Measurements from ENCODE around the gene HNF1A.
"Not testable (repeated sequence)": the region's sequence is repeated elsewhere in the genome, so short reads cannot be mapped to it uniquely, and the experiment has no call there.

HNF1A gene, protein sequence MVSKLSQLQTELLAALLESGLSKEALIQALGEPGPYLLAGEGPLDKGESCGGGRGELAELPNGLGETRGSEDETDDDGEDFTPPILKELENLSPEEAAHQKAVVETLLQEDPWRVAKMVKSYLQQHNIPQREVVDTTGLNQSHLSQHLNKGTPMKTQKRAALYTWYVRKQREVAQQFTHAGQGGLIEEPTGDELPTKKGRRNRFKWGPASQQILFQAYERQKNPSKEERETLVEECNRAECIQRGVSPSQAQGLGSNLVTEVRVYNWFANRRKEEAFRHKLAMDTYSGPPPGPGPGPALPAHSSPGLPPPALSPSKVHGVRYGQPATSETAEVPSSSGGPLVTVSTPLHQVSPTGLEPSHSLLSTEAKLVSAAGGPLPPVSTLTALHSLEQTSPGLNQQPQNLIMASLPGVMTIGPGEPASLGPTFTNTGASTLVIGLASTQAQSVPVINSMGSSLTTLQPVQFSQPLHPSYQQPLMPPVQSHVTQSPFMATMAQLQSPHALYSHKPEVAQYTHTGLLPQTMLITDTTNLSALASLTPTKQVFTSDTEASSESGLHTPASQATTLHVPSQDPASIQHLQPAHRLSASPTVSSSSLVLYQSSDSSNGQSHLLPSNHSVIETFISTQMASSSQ

GRCh38 chr12:120978296-120979219 lies at the start of gene HNF1A:
HNF1A (plus strand) TSS chr12:120978543; CDS start chr12:120978769, 226 bp downstream.
- no peak for DNase-seq (ENCODE audit: low read depth in 2 of 3, low spot score in 1 of 3)

DNA sequence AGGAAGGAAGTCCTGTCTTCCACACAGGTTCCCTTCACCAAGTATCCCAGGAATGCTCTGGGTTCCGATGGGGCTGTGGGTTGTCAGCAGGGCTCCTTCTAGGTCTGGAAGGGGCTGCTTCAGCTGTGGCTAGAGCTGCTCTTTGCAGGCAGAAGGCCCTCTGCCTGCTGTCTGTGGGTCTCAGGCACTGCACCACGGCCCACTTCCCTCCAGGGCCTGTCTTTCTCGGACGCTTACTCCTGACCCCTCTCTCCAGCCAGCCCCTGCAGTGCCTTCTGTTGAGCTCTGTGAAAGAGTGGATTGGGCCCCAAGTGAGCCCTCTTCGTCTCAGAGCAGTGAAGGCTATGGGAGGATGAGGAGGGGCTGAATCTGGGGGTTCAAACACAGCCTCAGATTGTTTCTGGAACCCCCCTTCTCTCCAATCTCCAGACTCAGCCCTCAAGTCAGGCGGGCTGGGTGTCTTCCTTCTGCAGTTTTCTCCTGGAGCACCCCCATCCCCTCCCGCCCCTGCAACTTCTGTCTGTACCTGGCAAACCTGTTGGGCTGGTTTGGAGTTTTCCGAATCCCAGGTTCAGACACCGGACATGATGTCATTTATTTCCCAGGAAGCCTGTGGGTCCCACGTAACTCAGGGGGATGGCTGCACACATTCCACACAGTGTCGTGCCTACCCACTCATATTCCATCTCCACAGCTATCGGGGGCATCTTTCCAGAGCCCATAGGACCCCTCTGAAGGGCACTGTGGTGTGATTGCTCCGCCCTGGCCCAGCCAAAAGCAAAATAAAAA lies 49.3 kb upstream of the HNF1A start:
- no peak for DNase-seq (ENCODE audit: low read depth in 2 of 3, low spot score in 1 of 3)

DNA sequence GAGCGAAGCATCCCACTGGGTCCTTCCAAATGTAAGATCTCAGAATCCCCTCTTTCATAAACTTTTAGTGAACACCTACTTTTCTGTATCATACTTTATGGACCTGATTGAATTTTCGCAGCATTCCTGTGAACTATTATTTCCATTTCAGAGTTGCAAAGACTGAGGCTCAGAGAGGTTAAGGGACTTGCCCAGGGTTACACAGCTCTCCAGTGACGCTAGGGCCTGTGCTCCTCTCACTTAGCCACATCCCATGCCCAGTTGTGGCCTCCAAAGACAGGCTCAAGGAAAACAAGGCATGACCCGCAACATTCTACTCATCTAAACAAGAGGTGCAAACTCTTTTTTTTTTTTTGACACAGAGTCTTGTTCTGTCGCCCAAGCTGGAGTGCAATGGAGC lies 48.3 kb upstream of the HNF1A start:
- no peak for DNase-seq (ENCODE audit: low read depth in 2 of 3, low spot score in 1 of 3)

- DNase-seq (ENCODE audit: low read depth in 2 of 3, low spot score in 1 of 3) = no peak
These were observed 46.3 kb upstream of the HNF1A start for GRCh38 chr12:120932058-120932457.

DNA sequence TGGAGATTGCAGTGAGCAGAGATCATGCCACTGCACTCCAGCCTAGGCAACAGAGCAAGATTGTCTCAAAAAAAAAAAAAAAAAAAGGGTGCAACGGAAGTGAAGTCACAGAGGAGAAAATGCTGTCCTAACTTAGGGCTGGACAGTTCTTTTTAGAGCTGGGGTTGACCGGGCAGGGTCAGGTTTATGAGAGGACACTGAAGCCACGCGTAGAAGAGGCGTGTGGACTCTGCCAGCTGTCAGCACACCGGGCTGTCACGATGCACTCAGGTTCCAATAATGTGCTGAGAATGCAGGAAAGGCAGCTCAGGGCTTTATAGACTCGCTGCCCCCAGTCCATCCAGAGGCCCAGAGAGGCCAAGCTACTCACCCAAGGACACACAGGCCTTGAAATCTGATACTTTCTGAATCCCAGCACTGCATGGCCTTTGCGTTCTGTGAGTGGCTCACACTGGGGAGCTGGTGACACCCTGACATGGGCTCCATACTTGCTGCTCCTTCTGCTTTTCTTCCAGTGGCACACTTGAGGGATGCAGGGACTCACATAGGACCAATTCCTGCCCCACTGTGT lies 45.3 kb upstream of the HNF1A start:
- DNase-seq (ENCODE audit: low read depth in 2 of 3, low spot score in 1 of 3) = no peak

DNA sequence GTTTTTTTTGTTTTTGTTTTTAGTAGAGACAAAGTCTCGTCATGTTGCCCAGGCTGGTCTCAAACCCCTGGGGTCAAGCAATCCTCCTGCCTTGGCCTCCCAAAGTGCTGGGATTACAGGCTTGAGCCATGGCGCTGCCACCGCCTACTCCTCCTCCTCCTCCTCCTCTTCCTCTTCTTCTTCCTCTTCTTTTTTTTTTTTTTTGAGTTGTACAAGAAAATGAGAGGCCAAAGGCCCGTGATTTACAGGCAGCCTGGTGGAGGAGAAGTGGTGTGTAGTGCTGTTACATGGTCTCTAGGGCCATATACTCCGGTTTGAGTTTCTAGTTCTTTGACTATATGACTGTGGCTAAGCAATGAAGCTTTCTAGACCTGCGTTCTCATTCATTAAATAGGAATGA lies 44.6 kb upstream of the HNF1A start:
- no peak for DNase-seq (ENCODE audit: low read depth in 2 of 3, low spot score in 1 of 3)

DNA sequence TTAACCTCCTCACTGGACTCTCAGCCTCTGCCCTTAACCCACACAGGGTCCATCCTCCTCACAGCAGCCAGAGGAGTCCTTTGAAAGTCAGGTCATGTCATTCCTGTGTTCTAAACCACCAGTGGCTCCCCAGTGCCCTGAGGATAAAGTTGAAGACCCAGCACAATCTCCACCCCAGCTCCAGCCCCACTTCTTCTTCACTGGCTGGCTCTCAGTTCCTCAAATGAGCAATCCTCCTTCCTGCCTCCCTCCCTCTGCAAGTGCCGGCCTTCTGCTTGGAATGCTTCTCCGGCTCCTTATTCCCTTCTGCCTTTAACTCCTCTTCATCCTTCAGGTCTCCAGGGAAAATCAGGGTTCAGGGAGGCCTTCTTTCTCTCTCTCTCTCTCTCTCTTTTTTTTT lies 42.1 kb upstream of the HNF1A start:
- no peak for DNase-seq (ENCODE audit: low read depth in 2 of 3, low spot score in 1 of 3)

DNA sequence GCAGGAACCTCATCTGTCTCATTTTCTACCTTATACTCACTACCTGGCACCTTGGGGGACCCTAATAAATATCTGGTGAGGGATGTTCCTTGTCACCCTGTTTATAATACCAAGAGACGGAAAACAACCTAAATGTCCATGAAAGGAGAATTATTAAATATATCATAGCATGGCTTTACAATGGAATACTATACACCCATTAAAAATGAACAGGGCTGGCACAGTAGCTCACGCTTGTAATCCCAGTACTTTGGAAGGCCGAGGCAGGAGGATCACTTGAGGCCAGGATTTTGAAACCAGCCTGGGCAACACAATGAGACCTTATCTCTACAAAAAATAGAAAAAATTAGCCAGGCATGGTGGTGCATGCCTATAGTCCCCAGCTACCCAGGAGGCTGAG lies 39.8 kb upstream of the HNF1A start:
- DNase-seq (ENCODE audit: low read depth in 2 of 3, low spot score in 1 of 3) = no peak

GRCh38 chr12:120939523-120939922 lies 38.8 kb upstream of the HNF1A start:
- DNase-seq (ENCODE audit: low read depth in 2 of 3, low spot score in 1 of 3) = no peak

DNA sequence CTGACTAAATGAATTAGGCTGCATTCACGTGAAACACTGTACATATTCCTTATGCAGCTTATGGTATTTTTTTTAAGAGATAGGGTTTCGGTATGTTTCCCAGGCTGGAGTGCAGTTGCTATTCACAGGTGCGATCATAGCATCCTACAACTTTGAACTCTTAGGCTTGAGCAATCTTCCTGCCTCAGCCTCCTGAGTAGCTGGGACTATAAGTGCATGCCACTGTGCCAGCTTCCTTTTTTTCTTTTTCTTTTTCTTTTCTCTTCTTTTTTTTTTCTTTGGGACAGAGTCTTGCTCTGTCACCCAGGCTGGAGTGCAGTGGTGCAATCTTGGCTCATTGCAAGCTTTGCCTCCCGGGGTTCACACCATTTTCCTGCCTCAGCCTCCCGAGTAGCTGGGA lies 38.3 kb upstream of the HNF1A start:
- DNase-seq (ENCODE audit: low read depth in 2 of 3, low spot score in 1 of 3) = no peak

GRCh38 chr12:120940799-120941198 lies 37.5 kb upstream of the HNF1A start:
- DNase-seq (ENCODE audit: low read depth in 2 of 3, low spot score in 1 of 3) = no peak

DNA sequence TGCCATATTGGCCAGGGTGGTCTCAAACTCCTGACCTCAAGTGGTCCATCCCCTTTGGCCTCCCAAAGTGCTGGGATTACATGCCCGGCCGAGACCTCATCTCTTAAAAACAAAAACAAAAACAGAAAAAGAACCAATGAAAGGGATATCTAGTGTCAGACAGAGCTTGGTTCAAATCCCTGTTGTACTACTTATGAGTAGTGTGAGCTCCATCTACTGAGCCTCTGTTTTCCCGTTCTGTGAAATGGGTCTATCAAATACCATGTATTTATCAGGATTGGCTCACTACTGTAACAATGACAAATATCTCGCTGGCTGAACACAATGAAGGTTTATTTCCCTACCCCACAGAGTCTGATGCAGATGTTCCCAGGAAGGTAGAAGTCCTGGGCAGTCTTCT lies 36.9 kb upstream of the HNF1A start:
- DNase-seq (ENCODE audit: low read depth in 2 of 3, low spot score in 1 of 3) = no peak

DNA sequence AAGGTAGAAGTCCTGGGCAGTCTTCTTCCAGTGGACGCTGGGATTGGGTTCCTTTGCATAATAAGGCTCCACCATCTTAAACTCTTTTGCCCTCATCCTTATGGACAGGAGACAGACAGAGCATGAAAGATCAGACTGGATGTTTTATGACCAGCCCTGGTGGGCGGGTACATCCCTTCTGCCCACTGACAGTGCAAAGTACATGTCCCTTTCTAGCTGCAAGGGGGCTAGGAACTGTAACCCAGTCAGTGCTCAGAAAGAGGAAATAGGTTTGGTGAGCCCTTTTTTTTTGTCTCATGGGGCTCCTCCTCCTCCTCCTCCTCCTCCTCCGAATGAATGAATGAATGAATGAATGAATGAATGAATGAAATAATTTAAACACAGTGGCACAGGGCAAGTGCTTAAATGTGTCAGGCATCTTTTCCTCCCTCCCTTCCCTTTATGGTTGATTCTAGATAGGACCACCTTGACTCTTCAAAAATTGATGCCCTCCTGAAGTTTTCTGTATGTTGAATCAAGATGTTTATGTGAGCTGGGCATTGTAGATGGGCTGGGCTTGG lies 36.4 kb upstream of the HNF1A start:
- no peak for DNase-seq (ENCODE audit: low read depth in 2 of 3, low spot score in 1 of 3)

GRCh38 chr12:120943482-120943881 lies 34.9 kb upstream of the HNF1A start:
- DNase-seq (ENCODE audit: low read depth in 2 of 3, low spot score in 1 of 3) = no peak

GRCh38 chr12:120944645-120945217 lies 33.6 kb upstream of the HNF1A start:
- peak; percentile 56 to 78 (median 70) for DNase-seq (ENCODE audit: low read depth in 2 of 3, low spot score in 1 of 3)

- not testable (repeated sequence) for DNase-seq (ENCODE audit: low read depth in 2 of 3, low spot score in 1 of 3)
These were observed 32.8 kb upstream of the HNF1A start for GRCh38 chr12:120945516-120945915.

GRCh38 chr12:120950260-120950799 lies 28.0 kb upstream of the HNF1A start:
- DNase-seq (ENCODE audit: low read depth in 2 of 3, low spot score in 1 of 3) = not testable (repeated sequence)

- no peak for DNase-seq (ENCODE audit: low read depth in 2 of 3, low spot score in 1 of 3)
These were observed 27.5 kb upstream of the HNF1A start for GRCh38 chr12:120950807-120951206.

- DNase-seq (ENCODE audit: low read depth in 2 of 3, low spot score in 1 of 3) = no peak
These were observed 23.1 kb upstream of the HNF1A start for GRCh38 chr12:120955232-120955631.
